Right lobe of liver (tissue), 4 donors: Measurements from ENCODE around the gene REELD1.

ENCODE experiments used
- POLR2A ChIP-seq: fragments of 450-650 bp; IDR thresholded peaks from one replicate; pipeline ENCODE4 v1.6.1; 2017; ENCODE audit warnings: antibody characterized with exemption, mild to moderate bottlenecking
- TF ChIP-seq, protein P1 (sequence below), 4 donors: fragments of 200-600 bp in 3 of 4; fragments of 450-650 bp in 1 of 4; IDR thresholded peaks; one replicate each; pipeline versions ENCODE4 v1.5.1 to v1.8.0; 2016 to 2022; ENCODE audit warnings: antibody characterized with exemption in 4 of 4, mild to moderate bottlenecking in 2 of 4
- donor health status: DM: no; HTN: no; CAD: no.
- donor health status: DM: no; HTN: no; CAD: no.
- donor health status: DM: no; HTN: yes; CAD: no.

GRCh38 chr4:146245850-146246249 lies 31.5 kb downstream of the REELD1 start:
- TF ChIP-seq, protein P1, sequence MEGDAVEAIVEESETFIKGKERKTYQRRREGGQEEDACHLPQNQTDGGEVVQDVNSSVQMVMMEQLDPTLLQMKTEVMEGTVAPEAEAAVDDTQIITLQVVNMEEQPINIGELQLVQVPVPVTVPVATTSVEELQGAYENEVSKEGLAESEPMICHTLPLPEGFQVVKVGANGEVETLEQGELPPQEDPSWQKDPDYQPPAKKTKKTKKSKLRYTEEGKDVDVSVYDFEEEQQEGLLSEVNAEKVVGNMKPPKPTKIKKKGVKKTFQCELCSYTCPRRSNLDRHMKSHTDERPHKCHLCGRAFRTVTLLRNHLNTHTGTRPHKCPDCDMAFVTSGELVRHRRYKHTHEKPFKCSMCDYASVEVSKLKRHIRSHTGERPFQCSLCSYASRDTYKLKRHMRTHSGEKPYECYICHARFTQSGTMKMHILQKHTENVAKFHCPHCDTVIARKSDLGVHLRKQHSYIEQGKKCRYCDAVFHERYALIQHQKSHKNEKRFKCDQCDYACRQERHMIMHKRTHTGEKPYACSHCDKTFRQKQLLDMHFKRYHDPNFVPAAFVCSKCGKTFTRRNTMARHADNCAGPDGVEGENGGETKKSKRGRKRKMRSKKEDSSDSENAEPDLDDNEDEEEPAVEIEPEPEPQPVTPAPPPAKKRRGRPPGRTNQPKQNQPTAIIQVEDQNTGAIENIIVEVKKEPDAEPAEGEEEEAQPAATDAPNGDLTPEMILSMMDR (IDR thresholded peaks at IDR 0.05), result no peak
- TF ChIP-seq POLR2A, result no peak
